KOPT-K1 (cell line): ENCODE data around the gene SMIM29.

Source experiments
- H3K27ac ChIP-seq: fragments of 200-600 bp; sonication (generic); 2 replicates; pipeline ENCODE4 v1.5.1; 2016; ENCODE audit warnings: antibody characterized with exemption, mild to moderate bottlenecking, low read depth, low read length; ENCODE audit not compliant: poor library complexity, severe bottlenecking
- H3K36me3 ChIP-seq: fragments of 200-600 bp; sonication (generic); 2 replicates; pipeline ENCODE4 v1.5.1; 2017; ENCODE audit warnings: antibody characterized with exemption, mild to moderate bottlenecking, low read length, moderate library complexity; ENCODE audit not compliant: insufficient read depth
- H3K9me3 ChIP-seq: fragments of 200-600 bp; sonication (generic); 2 replicates; pipeline ENCODE4 v1.5.1; 2017; ENCODE audit warnings: antibody characterized with exemption, low read length, mild to moderate bottlenecking; ENCODE audit not compliant: insufficient read depth, poor library complexity, severe bottlenecking

Gene SMIM29

GRCh38 chr6:34248727-34249468, at the start of gene SMIM29:
TSS of gene SMIM29 (minus strand) at chr6:34249006. CDS start at chr6:34247791, 1,215 bp downstream.
- Histone ChIP-seq H3K36me3 (peaks cover 32% of the 10 kb centered on the region), H3K27ac (peak within 1 kb of the TSS; percentile 76), H3K9me3 (no peaks in the 10 kb centered on the region)

GRCh38 chr6:34295721-34296120, 46.9 kb upstream of the SMIM29 start:
- H3K27ac ChIP-seq: peak overlapping the region; percentile 25

GRCh38 chr6:34292954-34293353, 44.1 kb upstream of the SMIM29 start:
- H3K9me3 ChIP-seq: no peaks in the 10 kb centered on the region
- no peak overlapping the region for H3K27ac ChIP-seq
- peaks cover 28% of the 10 kb centered on the region for H3K36me3 ChIP-seq

More at GRCh38 chr6:34295721-34296120, 46.9 kb upstream of the SMIM29 start:
- H3K36me3 ChIP-seq: peaks cover 28% of the 10 kb centered on the region
- H3K9me3 ChIP-seq: no peaks in the 10 kb centered on the region

DNA sequence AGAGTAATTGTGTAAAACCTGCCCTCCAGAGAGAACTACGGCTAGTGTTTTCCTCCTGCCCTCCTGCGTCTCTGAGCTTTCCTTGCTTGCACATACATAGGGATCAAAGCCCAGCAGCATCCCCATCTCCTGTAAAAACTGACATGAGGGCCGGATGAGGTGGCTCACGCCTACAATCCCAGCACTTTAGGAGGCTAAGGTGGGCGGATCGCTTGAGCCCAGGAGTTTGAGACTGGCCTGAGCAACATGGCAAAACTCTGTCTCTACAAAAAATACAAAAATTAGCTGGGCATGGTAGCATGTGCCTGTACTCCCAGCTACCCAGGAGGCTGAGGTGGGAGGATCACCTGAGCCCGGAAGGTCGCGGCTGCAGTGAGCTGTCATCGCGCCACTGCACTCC, 40.3 kb upstream of the SMIM29 start:
- Histone ChIP-seq H3K27ac (peak overlapping the region; percentile 49), H3K36me3 (peaks cover 38% of the 10 kb centered on the region), H3K9me3 (no peaks in the 10 kb centered on the region)

DNA sequence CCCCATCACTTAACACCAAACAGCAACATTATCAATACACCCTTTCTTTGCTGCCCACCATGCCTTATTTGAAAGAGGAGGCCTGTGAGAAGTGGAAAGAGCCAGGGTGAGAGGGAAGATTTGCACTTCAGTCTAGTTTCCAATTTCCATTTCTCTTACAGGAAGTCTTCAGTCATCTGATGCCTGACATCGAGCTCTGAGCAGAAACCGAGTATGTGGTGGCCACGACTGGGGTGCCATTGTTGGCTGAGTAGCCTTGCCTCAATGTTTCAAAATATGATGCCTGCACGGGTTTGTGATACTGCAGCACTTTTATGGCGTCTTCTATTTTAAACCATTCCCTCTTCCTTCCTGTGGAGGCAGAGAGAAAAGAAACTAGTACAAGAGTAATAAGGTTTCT, 39.8 kb upstream of the SMIM29 start:
- Histone ChIP-seq H3K36me3 (peaks cover 35% of the 10 kb centered on the region), H3K9me3 (no peaks in the 10 kb centered on the region), H3K27ac (peak overlapping the region; percentile 49)

DNA sequence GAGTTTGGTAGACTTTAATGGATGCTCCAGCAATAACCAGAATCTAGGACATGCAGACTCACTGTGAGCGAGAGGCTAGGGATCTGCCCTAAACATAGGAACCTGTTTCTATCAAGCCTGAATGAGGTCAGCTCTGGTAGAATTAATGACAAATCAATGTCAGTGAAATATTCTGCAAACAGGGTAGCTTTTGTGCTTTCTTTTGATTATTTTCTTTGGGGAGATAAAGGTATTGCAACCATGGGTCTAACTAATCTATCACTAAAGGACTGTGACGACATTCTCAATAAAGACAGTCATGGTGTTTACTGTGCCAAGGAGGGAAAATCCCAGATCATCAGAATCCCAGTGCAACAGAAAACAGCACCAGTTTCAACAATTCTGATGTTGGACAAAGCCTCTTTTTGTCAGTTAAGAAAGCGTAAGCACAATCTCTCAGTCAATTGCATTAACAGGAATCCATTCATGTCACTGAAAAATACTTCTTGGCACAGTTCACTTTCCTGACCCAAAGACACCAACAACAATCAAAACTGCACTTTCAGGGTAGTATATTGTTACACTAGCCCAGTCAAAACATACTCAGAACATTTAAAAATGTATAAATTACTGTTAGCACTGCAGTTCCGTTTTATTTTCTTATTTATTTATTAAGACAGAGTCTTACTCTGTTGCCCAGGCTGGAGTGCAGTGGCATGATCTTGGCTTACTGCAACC, 36.8 kb upstream of the SMIM29 start:
- Histone ChIP-seq H3K27ac (peak overlapping the region; percentile 73), H3K9me3 (no peaks in the 10 kb centered on the region), H3K36me3 (peaks cover 12% of the 10 kb centered on the region)

DNA sequence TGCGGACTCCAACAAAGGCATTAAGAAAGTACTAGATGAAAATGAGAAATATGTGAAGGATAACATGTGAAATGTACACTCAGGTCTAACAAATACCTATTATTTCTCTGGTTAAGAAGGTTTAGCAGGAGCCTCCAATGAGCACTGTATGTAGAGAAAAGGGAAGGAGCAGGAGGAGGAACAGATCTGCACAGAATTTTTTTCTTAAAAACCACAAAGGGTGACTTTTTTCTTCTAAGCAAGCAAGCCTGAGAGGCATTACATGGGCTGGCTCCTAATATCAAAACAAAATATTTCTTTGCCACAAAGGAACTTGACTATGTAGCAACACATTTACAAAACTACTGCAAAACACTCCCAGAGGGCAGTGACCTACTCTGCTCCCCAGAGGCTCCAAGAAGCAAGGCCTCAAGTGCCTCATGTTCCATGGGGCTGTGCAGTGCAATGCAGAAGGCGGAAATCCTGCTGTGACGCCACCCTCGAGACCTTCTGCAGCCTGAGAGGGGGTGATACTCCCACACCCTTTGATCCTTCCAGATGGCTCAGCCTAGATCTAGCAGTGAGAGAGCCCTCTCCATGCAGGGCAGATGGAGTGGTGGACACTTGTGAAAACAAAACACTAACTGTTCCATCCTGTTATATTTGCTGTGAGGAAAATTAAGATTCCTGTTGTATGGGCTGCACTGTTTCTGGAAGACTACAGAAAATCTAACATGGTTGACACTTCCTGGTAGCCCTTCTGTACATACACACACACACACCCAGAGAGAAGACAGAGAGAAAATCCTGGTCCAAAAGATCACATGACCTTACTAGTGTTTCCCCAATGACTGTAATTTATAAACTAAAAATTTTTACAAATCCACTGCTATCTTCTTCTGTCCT, 36.0 kb upstream of the SMIM29 start:
- peaks cover 12% of the 10 kb centered on the region for H3K36me3 ChIP-seq
- H3K27ac ChIP-seq: peak overlapping the region; percentile 73

GRCh38 chr6:34281702-34282334, 33.0 kb upstream of the SMIM29 start:
- H3K9me3 ChIP-seq: no peaks in the 10 kb centered on the region
- no peak overlapping the region for H3K27ac ChIP-seq
- peaks cover 11% of the 10 kb centered on the region for H3K36me3 ChIP-seq

More for the DNA sequence above, 36.0 kb upstream of the SMIM29 start:
- H3K9me3 ChIP-seq: no peaks in the 10 kb centered on the region

- no peak overlapping the region for H3K27ac ChIP-seq
- H3K9me3 ChIP-seq: no peaks in the 10 kb centered on the region
- H3K36me3 ChIP-seq: peaks cover 10% of the 10 kb centered on the region; the same call in 1 of the 2 replicates
Observed at GRCh38 chr6:34280216-34280615, 31.4 kb upstream of the SMIM29 start.

- no peaks in the 10 kb centered on the region for H3K9me3 ChIP-seq
- no peak overlapping the region for H3K27ac ChIP-seq
- peaks cover 7% of the 10 kb centered on the region; the same call in 1 of the 2 replicates for H3K36me3 ChIP-seq
Observed at GRCh38 chr6:34278833-34279232, 30.0 kb upstream of the SMIM29 start.

DNA sequence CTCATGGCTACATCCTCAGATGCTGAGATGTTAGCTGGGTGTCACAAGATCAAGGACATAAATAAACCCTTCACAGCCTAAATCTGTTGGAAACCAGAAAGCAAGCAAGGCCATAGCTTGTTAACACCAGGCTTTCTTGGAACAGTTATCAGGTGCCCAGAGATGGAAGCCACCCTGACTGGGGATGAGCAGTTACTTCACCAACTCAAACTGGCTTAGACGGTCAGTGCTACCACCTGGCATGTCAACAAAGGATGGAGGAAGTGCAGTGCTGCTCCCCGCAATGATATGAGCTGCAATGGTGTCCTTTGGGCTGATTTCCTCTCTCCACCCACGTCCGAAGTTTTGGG, 28.9 kb upstream of the SMIM29 start:
- no peak overlapping the region for H3K27ac ChIP-seq
- peaks cover 7% of the 10 kb centered on the region; the same call in 1 of the 2 replicates for H3K36me3 ChIP-seq
- no peaks in the 10 kb centered on the region for H3K9me3 ChIP-seq

- Histone ChIP-seq H3K9me3 (no peaks in the 10 kb centered on the region), H3K36me3 (peaks cover 7% of the 10 kb centered on the region; the same call in 1 of the 2 replicates), H3K27ac (no peak overlapping the region)
Observed at GRCh38 chr6:34276881-34277762, 28.3 kb upstream of the SMIM29 start.

DNA sequence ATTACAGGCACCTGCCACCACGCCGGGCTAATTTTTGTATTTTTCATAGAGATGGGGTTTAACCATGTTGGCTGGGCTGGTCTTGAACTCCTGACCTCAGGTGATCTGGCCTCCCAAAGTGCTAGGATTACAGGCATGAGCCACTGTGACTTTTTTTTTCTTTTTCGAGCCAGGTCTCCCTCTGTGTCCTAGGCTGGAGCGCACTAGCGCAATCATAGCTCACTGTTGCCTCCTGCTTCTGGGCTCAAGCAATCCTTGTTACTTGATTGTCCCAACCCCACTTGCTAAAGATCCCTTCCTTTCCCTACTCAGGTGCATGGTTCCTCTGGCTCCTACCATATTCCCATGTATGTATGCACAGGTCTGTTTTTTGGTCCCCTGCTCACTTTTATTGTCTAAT, 27.4 kb upstream of the SMIM29 start:
- Histone ChIP-seq H3K36me3 (0 out of 2 replicates have a peak, but pooled peaks cover 7% of the 10 kb centered on the region), H3K9me3 (no peaks in the 10 kb centered on the region), H3K27ac (no peak overlapping the region)
